HG02938 (cell line): ENCODE results near the gene ACOT7.

Source experiments
- ATAC-seq: cut with Tn5 transposase; IDR thresholded peaks from one replicate; pipeline ENCODE4 v1.9.1; 2021; ENCODE audit warnings: mild to moderate bottlenecking, moderate library complexity; ENCODE audit not compliant: unreplicated experiment

Gene ACOT7

GRCh38 chr1:6294080-6294889, 99.3 kb downstream of the ACOT7 start:
- no peak for ATAC-seq

- ATAC-seq: no peak
Observed at GRCh38 chr1:6292102-6292501, 101.5 kb downstream of the ACOT7 start.

GRCh38 chr1:6288665-6289064, 104.9 kb downstream of the ACOT7 start:
- ATAC-seq: no peak

- no peak for ATAC-seq
Observed at GRCh38 chr1:6288026-6288425, 105.5 kb downstream of the ACOT7 start.

- ATAC-seq: no peak
Observed at GRCh38 chr1:6287431-6287886, 106.1 kb downstream of the ACOT7 start.

- no peak for ATAC-seq
Observed at GRCh38 chr1:6287029-6287428, 106.5 kb downstream of the ACOT7 start.

GRCh38 chr1:6286266-6286665, 107.3 kb downstream of the ACOT7 start:
- no peak for ATAC-seq

- ATAC-seq: no peak
Observed at GRCh38 chr1:6285336-6285735, 108.2 kb downstream of the ACOT7 start.

- ATAC-seq: no peak
Observed at GRCh38 chr1:6282577-6283270, 110.8 kb downstream of the ACOT7 start.

- no peak for ATAC-seq
Observed at GRCh38 chr1:6281511-6282402, 111.8 kb downstream of the ACOT7 start.

GRCh38 chr1:6280761-6281451, 112.7 kb downstream of the ACOT7 start:
- ATAC-seq: no peak

- ATAC-seq: no peak
Observed at GRCh38 chr1:6279613-6280383, 113.8 kb downstream of the ACOT7 start.

GRCh38 chr1:6279066-6279465, 114.5 kb downstream of the ACOT7 start:
- no peak for ATAC-seq

GRCh38 chr1:6278263-6278662, 115.3 kb downstream of the ACOT7 start:
- no peak for ATAC-seq

- no peak for ATAC-seq
Observed at GRCh38 chr1:6276811-6277555, 116.6 kb downstream of the ACOT7 start.

GRCh38 chr1:6275826-6276782, 117.5 kb downstream of the ACOT7 start:
- no peak for ATAC-seq

GRCh38 chr1:6274622-6275139, 118.9 kb downstream of the ACOT7 start:
- ATAC-seq: no peak

- ATAC-seq: no peak
Observed at GRCh38 chr1:6274102-6274501, 119.5 kb downstream of the ACOT7 start.
